Sigmoid colon (tissue), 7 donors: ENCODE results near the gene ABHD16B. TPM values are rescaled to one million over a fixed set of nuclear protein-coding genes. Genes with fewer than 3 reads are reported as not detected.
A peak's percentile ranks its signal among the peaks of the same experiment; 100 is the strongest.

Experiments used
- DNase-seq: peaks from one replicate; pipeline ENCODE4 v3.0.0-alpha.2; 2019
- H3K27ac ChIP-seq, 4 donors: fragments of 200-600 bp; sonication (generic); one replicate each; pipeline ENCODE4 v1.5.1; 2016 to 2019; ENCODE audit warnings: mild to moderate bottlenecking in 1 of 4
- H3K27me3 ChIP-seq, 3 donors: fragments of 200-600 bp; sonication (generic); one replicate each; pipeline ENCODE4 v1.5.1; 2019; ENCODE audit warnings: mild to moderate bottlenecking in 1 of 3
- H3K36me3 ChIP-seq, 4 donors: fragments of 200-600 bp; sonication (generic); one replicate each; pipeline ENCODE4 v1.5.1; 2016 to 2019
- H3K4me1 ChIP-seq, 4 donors: fragments of 200-600 bp; sonication (generic); one replicate each; pipeline ENCODE4 v1.5.1; 2017 to 2019
- H3K4me3 ChIP-seq, 4 donors: fragments of 200-600 bp; sonication (generic); one replicate each; pipeline ENCODE4 v1.5.1; 2017 to 2019; ENCODE audit warnings: mild to moderate bottlenecking in 2 of 4, moderate library complexity in 1 of 4
- H3K9me3 ChIP-seq, 4 donors: fragments of 200-600 bp in 3 of 4; sonication (generic) in 3 of 4; one replicate each; pipeline versions ENCODE4 v1.5.1 to v1.6.1; 2013 to 2019
- EP300 ChIP-seq, 4 donors: sonication (generic); formaldehyde crosslinking; IDR thresholded peaks; one replicate each; pipeline ENCODE4 v1.6.1; 2017; ENCODE audit warnings: antibody characterized with exemption in 4 of 4
- POLR2A ChIP-seq, 2 donors: fragments of 450-650 bp; IDR thresholded peaks; one replicate each; pipeline ENCODE4 v1.6.1; 2016; ENCODE audit warnings: antibody characterized with exemption in 2 of 2, mild to moderate bottlenecking in 2 of 2, moderate library complexity in 2 of 2
- POLR2AphosphoS5 ChIP-seq, 4 donors: sonication (generic); formaldehyde crosslinking; IDR thresholded peaks; one replicate each; pipeline ENCODE4 v1.6.1; 2017; ENCODE audit warnings: antibody characterized with exemption in 4 of 4
- WGBS, 2 donors: extraction: QIAGEN DNeasy Blood & Tissue Kit; methylation state at CpG; one replicate each; pipeline ENCODE4 v1.1.7; 2013; 5-methylcytosine and 5-hydroxymethylcytosine counted together
- intact Hi-C: fragments of 100-400 bp; cut with DNase I; formaldehyde crosslinking; loops from one replicate; pipeline ENCODE4 v1.15.1; 2023
- polyA plus RNA-seq, 3 donors: library from polyadenylated mRNA; stranded (reverse); fragments of 200-250 nt; gene quantifications; one replicate each; pipeline ENCODE4 v1.2.3, GENCODE V29; 2013
- total RNA-seq, 4 donors: library from RNA; depleted of rRNA; stranded (reverse); fragments of >200 nt; gene quantifications; one replicate each; pipeline ENCODE4 v1.1.0, GENCODE V29; 2016
- TF ChIP-seq, protein P1 (sequence below), 4 experiments: fragments of 450-650 bp in 3 of 4; fragments of 200-600 bp in 1 of 4; IDR thresholded peaks; one replicate each; pipeline ENCODE4 v1.5.1; 2016 to 2019; ENCODE audit warnings: antibody characterized with exemption in 4 of 4, mild to moderate bottlenecking in 3 of 4, moderate library complexity in 2 of 4
- donor health status: healthy with polysubstance abuse.
- donor health status: Bipolar disorder and iron deficiency.
- donor health status: healthy.

ABHD16B gene
- total and polyA plus RNA-seq, 7 donors = 0.44 TPM; not detected in 6

DNA sequence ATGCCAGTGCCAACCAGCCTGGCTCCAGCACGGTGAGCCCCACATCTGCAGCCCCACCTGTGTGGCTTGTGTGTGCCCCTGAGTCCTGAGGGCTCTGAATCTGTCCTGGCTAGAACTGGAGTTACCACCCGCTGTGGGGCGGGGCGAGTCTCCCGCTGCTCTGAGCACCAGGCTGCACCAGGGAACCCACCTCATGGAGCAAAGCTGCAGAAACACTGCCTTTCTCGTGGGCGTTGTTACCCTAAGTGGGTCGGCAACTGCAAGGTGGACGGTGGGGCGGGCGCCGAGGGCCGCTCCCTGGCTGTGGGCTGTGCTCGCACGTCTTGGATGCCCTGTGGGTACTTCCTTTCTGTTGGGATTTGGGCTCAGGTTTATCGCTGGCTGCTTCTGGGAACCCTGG, 17.5 kb upstream of the ABHD16B start:
- TF ChIP-seq, protein P1, sequence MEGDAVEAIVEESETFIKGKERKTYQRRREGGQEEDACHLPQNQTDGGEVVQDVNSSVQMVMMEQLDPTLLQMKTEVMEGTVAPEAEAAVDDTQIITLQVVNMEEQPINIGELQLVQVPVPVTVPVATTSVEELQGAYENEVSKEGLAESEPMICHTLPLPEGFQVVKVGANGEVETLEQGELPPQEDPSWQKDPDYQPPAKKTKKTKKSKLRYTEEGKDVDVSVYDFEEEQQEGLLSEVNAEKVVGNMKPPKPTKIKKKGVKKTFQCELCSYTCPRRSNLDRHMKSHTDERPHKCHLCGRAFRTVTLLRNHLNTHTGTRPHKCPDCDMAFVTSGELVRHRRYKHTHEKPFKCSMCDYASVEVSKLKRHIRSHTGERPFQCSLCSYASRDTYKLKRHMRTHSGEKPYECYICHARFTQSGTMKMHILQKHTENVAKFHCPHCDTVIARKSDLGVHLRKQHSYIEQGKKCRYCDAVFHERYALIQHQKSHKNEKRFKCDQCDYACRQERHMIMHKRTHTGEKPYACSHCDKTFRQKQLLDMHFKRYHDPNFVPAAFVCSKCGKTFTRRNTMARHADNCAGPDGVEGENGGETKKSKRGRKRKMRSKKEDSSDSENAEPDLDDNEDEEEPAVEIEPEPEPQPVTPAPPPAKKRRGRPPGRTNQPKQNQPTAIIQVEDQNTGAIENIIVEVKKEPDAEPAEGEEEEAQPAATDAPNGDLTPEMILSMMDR (IDR thresholded peaks at IDR 0.05) = no peak
- TF ChIP-seq POLR2AphosphoS5 (IDR thresholded peaks at IDR 0.05) (no peak), POLR2A (IDR thresholded peaks at IDR 0.05) (no peak), EP300 (IDR thresholded peaks at IDR 0.05) (no peak)
- 38 to 40% methylated on average over 16 of the region's 16 CpGs for WGBS, 2 donors
- Histone ChIP-seq H3K36me3 (no peaks in the 10 kb centered on the region), H3K27me3 (peaks cover 0 to 42% (median 28%) of the 10 kb centered on the region in 3 donors), H3K9me3 (no peaks in the 10 kb centered on the region), H3K4me3 (no peak overlapping the region), H3K27ac (no peak overlapping the region), H3K4me1 (peaks cover 0 to 16% (median 7%) of the 10 kb centered on the region in 4 donors)
- intact Hi-C loops = no loop called here
- no peak for DNase-seq

DNA sequence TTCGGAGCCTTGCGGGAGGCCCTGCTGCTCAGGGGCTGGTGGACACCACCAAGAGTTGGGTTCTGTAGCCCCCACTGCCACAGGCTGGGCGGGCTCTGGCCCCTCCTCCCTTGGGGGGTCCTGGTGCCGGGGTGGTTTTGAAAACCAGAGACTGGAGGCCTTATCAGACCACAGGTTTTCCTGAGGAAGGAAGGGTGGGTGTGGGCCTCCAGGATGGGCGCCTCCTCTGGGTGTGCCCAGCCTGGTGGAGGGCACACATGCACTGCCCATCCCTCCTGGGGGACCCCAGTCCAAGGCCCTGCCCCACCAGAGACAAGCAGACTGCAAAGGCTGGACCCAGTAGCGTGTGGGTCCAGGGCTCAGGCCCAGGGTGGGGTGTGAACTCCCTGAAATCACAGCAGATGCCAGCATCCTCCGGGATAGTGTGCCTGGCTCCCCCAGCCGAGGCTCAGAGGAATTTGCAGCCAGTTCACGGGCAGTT, 16.7 kb upstream of the ABHD16B start:
- intact Hi-C loops = no loop called here
- Histone ChIP-seq H3K9me3 (no peaks in the 10 kb centered on the region), H3K27me3 (peaks cover 0 to 42% (median 28%) of the 10 kb centered on the region in 3 donors), H3K36me3 (no peaks in the 10 kb centered on the region), H3K4me3 (no peak overlapping the region), H3K4me1 (peaks cover 0 to 16% (median 7%) of the 10 kb centered on the region in 4 donors), H3K27ac (no peak overlapping the region)
- DNase-seq = no peak
- TF ChIP-seq POLR2AphosphoS5 (IDR thresholded peaks at IDR 0.05) = no peak
- TF ChIP-seq, protein P1 (IDR thresholded peaks at IDR 0.05) = no peak
- TF ChIP-seq EP300 (IDR thresholded peaks at IDR 0.05) = no peak
- TF ChIP-seq POLR2A (IDR thresholded peaks at IDR 0.05) = no peak
- 54 to 65% methylated on average over 9 of the region's 9 CpGs for WGBS, 2 donors

DNA sequence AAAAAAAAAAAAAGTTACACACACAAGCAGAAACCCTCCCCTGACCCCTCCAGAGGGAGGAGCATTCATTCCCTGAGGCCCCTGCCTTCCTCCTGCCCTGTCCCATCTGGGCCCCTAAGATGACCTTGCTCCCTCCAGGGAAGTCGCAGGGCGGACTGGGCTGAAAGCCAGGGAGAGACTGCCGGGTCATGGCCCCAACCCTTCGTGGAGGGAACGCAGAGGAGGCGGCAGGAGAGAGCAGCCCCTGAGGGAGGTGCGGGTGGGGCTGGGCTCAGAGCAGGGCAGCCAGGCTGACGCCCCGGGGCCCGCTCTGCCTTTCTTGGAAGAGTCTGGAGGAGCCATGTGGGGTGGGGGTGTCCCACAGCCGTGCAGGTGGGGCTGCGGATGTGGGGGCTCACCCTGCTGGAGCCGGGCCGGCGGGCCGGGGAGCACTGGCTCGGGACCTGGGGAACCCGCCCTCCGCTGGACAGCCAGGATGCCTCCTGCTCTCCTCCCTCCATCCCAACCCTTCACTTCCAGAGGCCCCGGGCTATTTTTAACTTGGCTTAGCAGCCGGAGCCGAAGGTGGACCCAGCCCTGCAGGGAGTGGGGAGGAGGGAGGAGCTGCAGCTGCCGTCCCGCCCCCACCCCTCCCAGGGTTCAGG, 15.0 kb upstream of the ABHD16B start:
- peaks cover 0 to 42% (median 28%) of the 10 kb centered on the region in 3 donors for H3K27me3 ChIP-seq
- H3K9me3 ChIP-seq = no peaks in the 10 kb centered on the region
- no peak for TF ChIP-seq POLR2A (IDR thresholded peaks at IDR 0.05)
- no peak for TF ChIP-seq EP300 (IDR thresholded peaks at IDR 0.05)
- TF ChIP-seq, protein P1 (IDR thresholded peaks at IDR 0.05) = no peak
- TF ChIP-seq POLR2AphosphoS5 (IDR thresholded peaks at IDR 0.05) = no peak
- WGBS, 2 donors = 3 to 5% methylated on average over 24 of the region's 24 CpGs
- DNase-seq = no peak
- no peaks in the 10 kb centered on the region for H3K36me3 ChIP-seq
- H3K4me1 ChIP-seq = peaks cover 0 to 16% (median 7%) of the 10 kb centered on the region in 4 donors
- H3K4me3 ChIP-seq = peak overlapping the region in 1 of 4 donors; percentile 12
- intact Hi-C loops = no loop called here
- peak overlapping the region in 3 of 4 donors; percentile 13 to 64 (median 55) for H3K27ac ChIP-seq

DNA sequence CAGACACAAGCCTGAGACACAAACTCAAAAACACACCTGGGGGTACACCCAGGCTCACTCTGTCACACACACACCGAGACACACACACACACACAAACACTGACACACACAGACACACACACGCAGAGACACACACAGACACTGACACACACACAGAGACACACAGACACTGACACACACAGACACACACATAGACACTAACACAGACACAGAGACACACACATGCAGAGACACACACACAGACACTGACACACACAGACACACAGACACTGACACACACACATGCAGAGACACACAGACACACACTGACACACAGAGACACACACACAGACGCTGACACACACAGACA, 14.4 kb upstream of the ABHD16B start:
- Histone ChIP-seq H3K4me1 (peaks cover 0 to 16% (median 7%) of the 10 kb centered on the region in 4 donors), H3K4me3 (no peak overlapping the region), H3K27me3 (peaks cover 0 to 42% (median 28%) of the 10 kb centered on the region in 3 donors), H3K36me3 (no peaks in the 10 kb centered on the region), H3K9me3 (no peaks in the 10 kb centered on the region), H3K27ac (peak overlapping the region in 3 of 4 donors; percentile 10 to 64 (median 50))
- no peak for TF ChIP-seq EP300 (IDR thresholded peaks at IDR 0.05)
- no peak for TF ChIP-seq POLR2AphosphoS5 (IDR thresholded peaks at IDR 0.05)
- TF ChIP-seq POLR2A (IDR thresholded peaks at IDR 0.05) = no peak
- TF ChIP-seq, protein P1 (IDR thresholded peaks at IDR 0.05) = no peak
- intact Hi-C loops = no loop called here
- no peak for DNase-seq
- 44 to 52% methylated on average over 3 of the region's 3 CpGs for WGBS, 2 donors
